ENCODE data around the gene UBAC2. TPM values are rescaled to one million over a fixed set of nuclear protein-coding genes. Genes with fewer than 3 reads are reported as not detected.

The UBAC2 gene
- total and polyA plus RNA-seq, 2 of the 8 experiments (the other 6 are each of a cell fraction or from before 2014, with no cell fraction given): 75.9 to 76.9 TPM

- TF ChIP-seq CHD7 (IDR thresholded peaks at IDR 0.05; ENCODE audit: insufficient replicate concordance, low read length) (no peak), YY1 (IDR thresholded peaks at IDR 0.05; ENCODE audit: low read depth, low read length) (no peak), KDM5A (IDR thresholded peaks at IDR 0.05; ENCODE audit: low read length) (no peak), E2F6 (IDR thresholded peaks at IDR 0.05) (no peak), GTF2F1 (IDR thresholded peaks at IDR 0.05; ENCODE audit: borderline replicate concordance, low read depth, low read length) (no peak), POU5F1 (IDR thresholded peaks at IDR 0.05; ENCODE audit: low read depth, low read length) (no peak), KDM4A (IDR thresholded peaks at IDR 0.05; ENCODE audit: low read depth, low read length, severe bottlenecking) (no peak), RFX5 (IDR thresholded peaks at IDR 0.05; ENCODE audit: borderline replicate concordance, low read depth, low read length) (no peak), EGR1 (IDR thresholded peaks at IDR 0.05; ENCODE audit: borderline replicate concordance, low read depth, low read length) (no peak), CTBP2 (IDR thresholded peaks at IDR 0.05; ENCODE audit: borderline replicate concordance, insufficient read depth, insufficient read length, low read length) (no peak), HDAC6 (IDR thresholded peaks at IDR 0.05; ENCODE audit: low read depth, low read length) (no peak), BCL11A (IDR thresholded peaks at IDR 0.05; ENCODE audit: low read depth in 2 of 2, low read length in 2 of 2) (no peak)
These were observed 46.6 kb upstream of the UBAC2 start (continued) for GRCh38 chr13:99154064-99154463.
